Panc1 (cell line): ENCODE results near the gene PTPN11. TPM values are rescaled to one million over a fixed set of nuclear protein-coding genes. Genes with fewer than 3 reads are reported as not detected.

ENCODE experiments used
- ATAC-seq: fragments of 200-7000 bp; cut with Tn5 transposase; 2 replicates; pipeline ENCODE4 v1.9.1; 2020; ENCODE audit warnings: mild to moderate bottlenecking, moderate library complexity
- BruUV-seq: library from RNA; stranded (reverse); fragments of 400-500 nt; replicated peaks from 2 replicates; lab custom pipeline; 2021; lab: Mats Ljungman, UMichigan
- CTCF ChIA-PET: fragments of 300-600 bp; sonication (Branson Sonifier 250); formaldehyde crosslinking; loops from one replicate; lab custom pipeline; 2022; ENCODE audit warnings: antibody characterized with exemption; lab: Charles Lee
- POLR2A ChIA-PET: fragments of 300-600 bp; sonication (Branson Sonifier 250); formaldehyde crosslinking; loops from one replicate; lab custom pipeline; 2022; ENCODE audit warnings: antibody characterized with exemption; lab: Charles Lee
- DNase-seq: peaks from one replicate; pipeline ENCODE4 v3.0.0-alpha.2; 2010; ENCODE audit warnings: low read depth, low spot score
- H3K27ac ChIP-seq: 2 replicates; pipeline ENCODE4 v1.5.1; 2011; ENCODE audit warnings: mild to moderate bottlenecking, low read length, inconsistent platforms
- H3K27me3 ChIP-seq: fragments of 200-500 bp; sonication (Bioruptor generic); 2 replicates; pipeline ENCODE4 v1.6.0; 2014; ENCODE audit warnings: low read length, inconsistent platforms; ENCODE audit not compliant: control insufficient read depth, insufficient read depth
- H3K36me3 ChIP-seq: fragments of 200-500 bp; sonication (Bioruptor generic); 2 replicates; pipeline ENCODE4 v1.5.1; 2014; ENCODE audit warnings: inconsistent platforms, mild to moderate bottlenecking, low read length, moderate library complexity; ENCODE audit not compliant: control insufficient read depth, insufficient read depth
- H3K4me1 ChIP-seq: 2 replicates; pipeline ENCODE4 v1.5.1; 2011; ENCODE audit warnings: inconsistent platforms, mild to moderate bottlenecking, low read length, moderate library complexity; ENCODE audit not compliant: control insufficient read depth, insufficient read depth
- H3K4me3 ChIP-seq, 2 experiments: 2 replicates each; pipeline ENCODE4 v1.5.1; 2011 to 2012; ENCODE audit warnings: low read depth in 2 of 2, low read length in 2 of 2, mild to moderate bottlenecking in 2 of 2, inconsistent platforms in 1 of 2, moderate library complexity in 1 of 2
- H3K9me3 ChIP-seq: fragments of 200-500 bp; sonication (Bioruptor generic); 2 replicates; pipeline ENCODE4 v1.5.1; 2014; ENCODE audit warnings: low read depth, mild to moderate bottlenecking, inconsistent platforms, low read length, moderate library complexity; ENCODE audit not compliant: control insufficient read depth, insufficient read depth
- CTCF ChIP-seq: fragments of 450-650 bp; IDR thresholded peaks from 2 replicates; pipeline ENCODE4 v1.5.1; 2017; ENCODE audit warnings: mild to moderate bottlenecking
- POLR2AphosphoS5 ChIP-seq: IDR thresholded peaks from 2 replicates; pipeline ENCODE4 v1.6.1; 2012; ENCODE audit warnings: mild to moderate bottlenecking, low read depth, low read length, moderate library complexity
- REST ChIP-seq, 2 experiments: IDR thresholded peaks; 2 replicates each; pipeline ENCODE4 v1.6.1; 2011 to 2012; ENCODE audit warnings: low read depth in 2 of 2, control low read depth in 1 of 2, low read length in 1 of 2, mild to moderate bottlenecking in 1 of 2, moderate library complexity in 1 of 2; ENCODE audit not compliant: insufficient read depth in 1 of 2
- SIN3A ChIP-seq: IDR thresholded peaks from 2 replicates; pipeline ENCODE4 v1.6.1; 2012; ENCODE audit warnings: low read depth, mild to moderate bottlenecking, low read length, moderate library complexity, borderline replicate concordance; ENCODE audit not compliant: insufficient read depth
- TCF7L2 ChIP-seq: IDR thresholded peaks from 2 replicates; pipeline ENCODE4 v1.6.1; 2011; ENCODE audit warnings: mild to moderate bottlenecking, low read depth, low read length, inconsistent platforms
- in situ Hi-C: cut with HindIII; loops from 2 replicates; pipeline ENCODE4 v1.10.0; 2016; ENCODE audit warnings: low sequenced_read_pairs, low pct_unique_long_range_greater_than_20kb
- intact Hi-C: fragments of 100-400 bp; cut with micrococcal nuclease; formaldehyde crosslinking; loops from one replicate; pipeline ENCODE4 v1.10.0; 2022; ENCODE audit not compliant: unreplicated experiment
- total RNA-seq: library from RNA; stranded (reverse); gene quantifications from one replicate; pipeline ENCODE4 v1.2.1, GENCODE V29; 2021; ENCODE audit not compliant: unreplicated experiment

The PTPN11 gene
- total RNA-seq, 1 experiment from 2014 or later = 139 TPM

- no peaks in the 10 kb centered on the region for H3K9me3 ChIP-seq
- H3K27ac ChIP-seq = no peak overlapping the region
- CTCF ChIA-PET = no interaction called here
- H3K27me3 ChIP-seq = no peaks in the 10 kb centered on the region
- ATAC-seq = no peak
- BruUV-seq = no TSS peak
- H3K4me1 ChIP-seq = no peaks in the 10 kb centered on the region
- TF ChIP-seq REST (IDR thresholded peaks at IDR 0.05; ENCODE audit: insufficient read depth in 1 of 2, low read depth in 2 of 2, low read length in 1 of 2) (no peak), TCF7L2 (no peak), POLR2AphosphoS5 (no peak), SIN3A (no peak), CTCF (no peak)
- intact Hi-C loops (no loop called here), in situ Hi-C loops (no loop called here)
- no peak overlapping the region for H3K4me3 ChIP-seq
- H3K36me3 ChIP-seq = no peaks in the 10 kb centered on the region
- DNase-seq = no peak
- POLR2A ChIA-PET = no interaction called here
Observed at GRCh38 chr12:112514926-112515642, 96.3 kb downstream of the PTPN11 start.

- no TSS peak for BruUV-seq
- H3K27me3 ChIP-seq = no peaks in the 10 kb centered on the region
- TF ChIP-seq CTCF (no peak), TCF7L2 (no peak), REST (IDR thresholded peaks at IDR 0.05; ENCODE audit: insufficient read depth in 1 of 2, low read depth in 2 of 2, low read length in 1 of 2) (no peak), SIN3A (no peak), POLR2AphosphoS5 (no peak)
- intact Hi-C loops = no loop called here
- H3K27ac ChIP-seq = no peak overlapping the region
- ATAC-seq (no peak), DNase-seq (no peak)
- H3K4me3 ChIP-seq = no peak overlapping the region
- ChIA-PET CTCF (no interaction called here), POLR2A (no interaction called here)
- in situ Hi-C loops = no loop called here
- no peaks in the 10 kb centered on the region for H3K36me3 ChIP-seq
- no peaks in the 10 kb centered on the region for H3K4me1 ChIP-seq
- H3K9me3 ChIP-seq = no peaks in the 10 kb centered on the region
Observed at GRCh38 chr12:112515868-112516267, 97.1 kb downstream of the PTPN11 start.
